K562 (cell line): ENCODE measurements around the gene ZRANB3. TPM values are rescaled to one million over a fixed set of nuclear protein-coding genes. Genes with fewer than 3 reads are reported as not detected.

ENCODE experiments used
- ATAC-seq: fragments of 200-7000 bp; cut with Tn5 transposase; 3 replicates; pipeline ENCODE4 v1.9.1; 2020; ENCODE audit warnings: moderate library complexity
- BruUV-seq: library from RNA; stranded (reverse); fragments of 400-500 nt; replicated peaks from 2 replicates; lab custom pipeline; 2021; lab: Mats Ljungman, UMichigan
- CTCF ChIA-PET: fragments of 300-600 bp; formaldehyde crosslinking; extraction: SDS; loops from one replicate; lab custom pipeline; 2021; ENCODE audit warnings: low intra/inter-chr PET ratio; lab: Yijun Ruan, JAX
- POLR2A ChIA-PET: fragments of 300-600, 350-650 bp; sonication (Branson Sonifier 250); formaldehyde crosslinking; extraction: SDS; loops from one replicate; lab custom pipeline; 2021; ENCODE audit warnings: antibody characterized with exemption, inconsistent platforms; lab: Yijun Ruan, JAX
- DNase-seq, 4 experiments: peaks; one replicate each; pipeline versions ENCODE4 v3.0.0 to v3.0.0-alpha.2; 2011 to 2018; ENCODE audit warnings: low spot score in 3 of 4, mixed read lengths in 3 of 4; ENCODE audit errors: extremely low read depth in 1 of 4
- FAIRE-seq: peaks from 2 replicates; lab custom pipeline; 2011; peaks lifted over from hg19 to GRCh38; lab: Jason Lieb, UNC
- H2AFZ ChIP-seq: 2 replicates; pipeline ENCODE4 v1.6.0; 2011; ENCODE audit warnings: low read depth, low read length, control low read depth, inconsistent platforms
- H3K27ac ChIP-seq: fragments of 200-600 bp; 3 replicates; pipeline ENCODE4 v1.8.0; 2011; ENCODE audit warnings: low read depth, mild to moderate bottlenecking, control low read depth, inconsistent platforms, low read length, moderate library complexity, mixed read lengths; ENCODE audit errors: extremely low read depth
- H3K27me3 ChIP-seq, 2 experiments: fragments of 300-600 bp in 1 of 2; 2 replicates in 1 of 2; 3 replicates in 1 of 2; pipeline versions ENCODE4 v1.6.0 to v1.8.0; 2011; ENCODE audit warnings: inconsistent platforms in 2 of 2, low read length in 2 of 2, mild to moderate bottlenecking in 1 of 2, mixed read lengths in 1 of 2, moderate library complexity in 1 of 2; ENCODE audit not compliant: control insufficient read depth in 2 of 2, insufficient read depth in 2 of 2
- H3K36me3 ChIP-seq: fragments of 300-600 bp; 3 replicates; pipeline ENCODE4 v1.8.0; 2011; ENCODE audit warnings: mild to moderate bottlenecking, low read length, inconsistent platforms; ENCODE audit not compliant: control insufficient read depth, insufficient read depth
- H3K4me1 ChIP-seq, 2 experiments: fragments of 200-600 bp in 1 of 2; replicated peaks in 1 of 2; 2 replicates in 1 of 2; 3 replicates in 1 of 2; pipeline versions ENCODE4 v1.5.1 to v1.8.0; 2011; ENCODE audit warnings: inconsistent platforms in 2 of 2, low read length in 2 of 2, mild to moderate bottlenecking in 1 of 2, mixed read lengths in 1 of 2, moderate library complexity in 1 of 2; ENCODE audit not compliant: control insufficient read depth in 2 of 2, insufficient read depth in 2 of 2
- H3K4me2 ChIP-seq: 2 replicates; pipeline ENCODE4 v1.6.1; 2011; ENCODE audit warnings: low read length, control low read depth, inconsistent platforms, mixed read lengths; ENCODE audit not compliant: insufficient read depth
- H3K4me3 ChIP-seq: fragments of 200-600 bp; sonication (generic), shearing (Covaris generic); 2 replicates; pipeline ENCODE4 v1.5.1; 2016; ENCODE audit warnings: control low read depth, inconsistent platforms
- H3K79me2 ChIP-seq: fragments of 200-600 bp; 3 replicates; pipeline ENCODE4 v1.8.0; 2011; ENCODE audit warnings: low read length, inconsistent platforms; ENCODE audit not compliant: control insufficient read depth, insufficient read depth
- H3K9ac ChIP-seq, 2 experiments: 2 replicates each; pipeline versions ENCODE4 v1.6.0 to v1.6.1; 2011; ENCODE audit warnings: low read depth in 2 of 2, low read length in 2 of 2, control low read depth in 1 of 2, inconsistent platforms in 1 of 2, mild to moderate bottlenecking in 1 of 2, mixed read lengths in 1 of 2; ENCODE audit not compliant: insufficient read depth in 1 of 2
- H3K9me1 ChIP-seq: one replicate; pipeline ENCODE4 v1.6.0; 2011; ENCODE audit warnings: inconsistent platforms, mild to moderate bottlenecking, low read length, moderate library complexity; ENCODE audit not compliant: control insufficient read depth, insufficient read depth
- H3K9me3 ChIP-seq: replicated peaks from 2 replicates; pipeline ENCODE4 v1.5.1; 2011; ENCODE audit warnings: low read depth, low read length, inconsistent platforms; ENCODE audit not compliant: control insufficient read depth, insufficient read depth
- H4K20me1 ChIP-seq: replicated peaks from 2 replicates; pipeline ENCODE4 v1.6.1; 2011; ENCODE audit warnings: low read length, inconsistent platforms, mixed read lengths; ENCODE audit not compliant: control insufficient read depth, insufficient read depth
- ATF3 ChIP-seq, 2 experiments: fragments of 450-650 bp in 1 of 2; sonication (generic) in 1 of 2; formaldehyde crosslinking in 1 of 2; IDR thresholded peaks in 1 of 2; conservative IDR thresholded peaks in 1 of 2; 2 replicates each; pipeline versions ENCODE4 v1.6.1 to v1.8.1; 2016 to 2023; ENCODE audit warnings: mild to moderate bottlenecking in 2 of 2, moderate library complexity in 2 of 2, inconsistent platforms in 1 of 2, missing genetic modification reagents in 1 of 2
- FIP1L1 ChIP-seq: fragments of 200-400 bp; formaldehyde crosslinking; IDR thresholded peaks from 2 replicates; pipeline ENCODE4 v1.6.1; 2018; ENCODE audit warnings: mild to moderate bottlenecking, low read depth, low read length; ENCODE audit not compliant: poor library complexity, severe bottlenecking
- HDAC2 ChIP-seq: fragments of 450-650 bp; IDR thresholded peaks from 2 replicates; pipeline ENCODE4 v1.6.1; 2016; ENCODE audit warnings: mild to moderate bottlenecking
- L3MBTL2 ChIP-seq: fragments of 450-650 bp; IDR thresholded peaks from 2 replicates; pipeline ENCODE4 v1.6.1; 2016; ENCODE audit warnings: mild to moderate bottlenecking, moderate library complexity
- MEIS2 ChIP-seq: fragments of 450-650 bp; IDR thresholded peaks from 2 replicates; pipeline ENCODE4 v1.6.1; 2014; ENCODE audit warnings: mild to moderate bottlenecking; ENCODE audit not compliant: partially characterized antibody
- ZNF280A ChIP-seq: fragments of 450-650 bp; IDR thresholded peaks from 2 replicates; pipeline ENCODE4 v1.6.1; 2018; ENCODE audit warnings: mild to moderate bottlenecking, low read depth; ENCODE audit not compliant: partially characterized antibody
- WGBS: fragments of 100-300 bp; shearing (Covaris generic); methylation state at CpG from one replicate; pipeline ENCODE4 v1.1.6; 2016; ENCODE audit warnings: low coverage, mixed read lengths; ENCODE audit not compliant: insufficient coverage; ENCODE audit errors: missing lambda C conversion rate; 5-methylcytosine and 5-hydroxymethylcytosine counted together
- in situ Hi-C: fragments of 300-500 bp; cut with MboI; formaldehyde crosslinking; loops from 4 replicates; pipeline ENCODE4 v1.15.0; 2018; ENCODE audit warnings: inconsistent platforms, mixed read lengths
- intact Hi-C: fragments of 100-400 bp; cut with micrococcal nuclease; formaldehyde crosslinking; loops from 2 replicates; pipeline ENCODE4 v1.14.2; 2022
- polyA plus RNA-seq, 8 experiments: library from polyadenylated mRNA; depleted of rRNA in 4 of 8; stranded (reverse) in 5 of 8; unstranded in 3 of 8; fragments of >200 nt; fragmentation: Nextera tagmentation in 2 of 8; fragmentation: Illumina TruSeq in 1 of 8; extraction: Ambion mirVana in 2 of 8; extraction: Trizol in 1 of 8; gene quantifications; 2 replicates each; pipeline versions ENCODE4 v1.2.1 to v1.2.3, GENCODE V29; 2011 to 2014; ENCODE audit warnings: inconsistent platforms in 1 of 8, missing spikeins in 1 of 8
- total RNA-seq, 7 experiments: library from RNA; depleted of rRNA in 6 of 7; stranded (reverse); fragments of >200 nt in 6 of 7; fragmentation: Illumina TruSeq in 2 of 7; extraction: Trizol in 2 of 7; gene quantifications; 2 replicates each; pipeline versions ENCODE4 v1.2.1 to v1.2.3, GENCODE V29; 2011 to 2021; ENCODE audit warnings: low replicate concordance in 1 of 7
- TF ChIP-seq, protein P1 (sequence below), 2 experiments: fragments of 450-650 bp; IDR thresholded peaks; 2 replicates each; pipeline ENCODE4 v1.6.1; 2018; ENCODE audit warnings: mild to moderate bottlenecking in 2 of 2, low read depth in 1 of 2; ENCODE audit not compliant: partially characterized antibody in 2 of 2
- TF ChIP-seq, protein P2 (sequence below): fragments of 250-450 bp; sonication (Bioruptor Pico); IDR thresholded peaks from 2 replicates; pipeline ENCODE4 v1.5.0; 2021; ENCODE audit warnings: mild to moderate bottlenecking, borderline replicate concordance

ZRANB3 gene
- total and polyA plus RNA-seq, 9 of the 15 experiments (the other 6 are each of a cell fraction or from before 2014, with no cell fraction given) = 8.6 to 21.3 (median 14.7) TPM

- POLR2A ChIA-PET = no interaction called here
- Histone ChIP-seq H3K4me3 (no peak overlapping the region), H3K4me2 (no peak overlapping the region), H3K9me3 (no peaks in the 10 kb centered on the region), H3K4me1 (no peaks in the 10 kb centered on the region), H3K9ac (no peak overlapping the region), H3K27ac (no peak overlapping the region), H3K36me3 (no peaks in the 10 kb centered on the region), H3K27me3 (no peaks in the 10 kb centered on the region), H4K20me1 (no peaks in the 10 kb centered on the region), H2AFZ (no peak overlapping the region), H3K9me1 (no peaks in the 10 kb centered on the region), H3K79me2 (no peaks in the 10 kb centered on the region)
- in situ Hi-C loops (no loop called here), intact Hi-C loops (loop anchor here (5.0 kb wide), 1 partner anchor 255 kb away; no protein-coding TSS in a partner anchor)
- 37% methylated on average over 2 of the region's 2 CpGs for WGBS
- DNase-seq = no peak
- no TSS peak for BruUV-seq
- no peak for ATAC-seq
- FAIRE-seq = no peak
- CTCF ChIA-PET = no interaction called here
- TF ChIP-seq L3MBTL2 = no peak
- TF ChIP-seq ZNF280A = no peak
- TF ChIP-seq, protein P1, sequence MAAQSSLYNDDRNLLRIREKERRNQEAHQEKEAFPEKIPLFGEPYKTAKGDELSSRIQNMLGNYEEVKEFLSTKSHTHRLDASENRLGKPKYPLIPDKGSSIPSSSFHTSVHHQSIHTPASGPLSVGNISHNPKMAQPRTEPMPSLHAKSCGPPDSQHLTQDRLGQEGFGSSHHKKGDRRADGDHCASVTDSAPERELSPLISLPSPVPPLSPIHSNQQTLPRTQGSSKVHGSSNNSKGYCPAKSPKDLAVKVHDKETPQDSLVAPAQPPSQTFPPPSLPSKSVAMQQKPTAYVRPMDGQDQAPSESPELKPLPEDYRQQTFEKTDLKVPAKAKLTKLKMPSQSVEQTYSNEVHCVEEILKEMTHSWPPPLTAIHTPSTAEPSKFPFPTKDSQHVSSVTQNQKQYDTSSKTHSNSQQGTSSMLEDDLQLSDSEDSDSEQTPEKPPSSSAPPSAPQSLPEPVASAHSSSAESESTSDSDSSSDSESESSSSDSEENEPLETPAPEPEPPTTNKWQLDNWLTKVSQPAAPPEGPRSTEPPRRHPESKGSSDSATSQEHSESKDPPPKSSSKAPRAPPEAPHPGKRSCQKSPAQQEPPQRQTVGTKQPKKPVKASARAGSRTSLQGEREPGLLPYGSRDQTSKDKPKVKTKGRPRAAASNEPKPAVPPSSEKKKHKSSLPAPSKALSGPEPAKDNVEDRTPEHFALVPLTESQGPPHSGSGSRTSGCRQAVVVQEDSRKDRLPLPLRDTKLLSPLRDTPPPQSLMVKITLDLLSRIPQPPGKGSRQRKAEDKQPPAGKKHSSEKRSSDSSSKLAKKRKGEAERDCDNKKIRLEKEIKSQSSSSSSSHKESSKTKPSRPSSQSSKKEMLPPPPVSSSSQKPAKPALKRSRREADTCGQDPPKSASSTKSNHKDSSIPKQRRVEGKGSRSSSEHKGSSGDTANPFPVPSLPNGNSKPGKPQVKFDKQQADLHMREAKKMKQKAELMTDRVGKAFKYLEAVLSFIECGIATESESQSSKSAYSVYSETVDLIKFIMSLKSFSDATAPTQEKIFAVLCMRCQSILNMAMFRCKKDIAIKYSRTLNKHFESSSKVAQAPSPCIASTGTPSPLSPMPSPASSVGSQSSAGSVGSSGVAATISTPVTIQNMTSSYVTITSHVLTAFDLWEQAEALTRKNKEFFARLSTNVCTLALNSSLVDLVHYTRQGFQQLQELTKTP (IDR thresholded peaks at IDR 0.05; ENCODE audit: low read depth in 1 of 2, partially characterized antibody in 2 of 2) = no peak
- no peak for TF ChIP-seq MEIS2
- TF ChIP-seq, protein P2, sequence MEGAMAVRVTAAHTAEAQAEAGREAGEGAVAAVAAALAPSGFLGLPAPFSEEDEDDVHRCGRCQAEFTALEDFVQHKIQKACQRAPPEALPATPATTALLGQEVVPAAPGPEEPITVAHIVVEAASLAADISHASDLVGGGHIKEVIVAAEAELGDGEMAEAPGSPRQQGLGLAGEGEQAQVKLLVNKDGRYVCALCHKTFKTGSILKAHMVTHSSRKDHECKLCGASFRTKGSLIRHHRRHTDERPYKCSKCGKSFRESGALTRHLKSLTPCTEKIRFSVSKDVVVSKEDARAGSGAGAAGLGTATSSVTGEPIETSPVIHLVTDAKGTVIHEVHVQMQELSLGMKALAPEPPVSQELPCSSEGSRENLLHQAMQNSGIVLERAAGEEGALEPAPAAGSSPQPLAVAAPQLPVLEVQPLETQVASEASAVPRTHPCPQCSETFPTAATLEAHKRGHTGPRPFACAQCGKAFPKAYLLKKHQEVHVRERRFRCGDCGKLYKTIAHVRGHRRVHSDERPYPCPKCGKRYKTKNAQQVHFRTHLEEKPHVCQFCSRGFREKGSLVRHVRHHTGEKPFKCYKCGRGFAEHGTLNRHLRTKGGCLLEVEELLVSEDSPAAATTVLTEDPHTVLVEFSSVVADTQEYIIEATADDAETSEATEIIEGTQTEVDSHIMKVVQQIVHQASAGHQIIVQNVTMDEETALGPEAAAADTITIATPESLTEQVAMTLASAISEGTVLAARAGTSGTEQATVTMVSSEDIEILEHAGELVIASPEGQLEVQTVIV (CRISPR knock-in tag) = no peak
- no peak for TF ChIP-seq FIP1L1
- TF ChIP-seq HDAC2 = no peak
- peak; percentile 34; the same call in 1 of the 2 replicates for TF ChIP-seq ATF3 (IDR thresholded peaks at IDR 0.05)
- no peak for TF ChIP-seq ATF3 (CRISPR knock-in tag; conservative IDR thresholded peaks at IDR 0.05)
Measured at GRCh38 chr2:135257383-135258090, 273.5 kb downstream of the ZRANB3 start.
